Stimulated activated CD8-positive, alpha-beta memory T cell treated with anti-CD3 and anti-CD28 coated beads, Interleukin-4, amount 100 ng/mL, for 4 hours (primary cell): ENCODE data around the gene BICDL1.
"Not testable (repeated sequence)": the region's sequence is repeated elsewhere in the genome, so short reads cannot be mapped to it uniquely, and the experiment has no call there.

Source experiments
- DNase-seq, 2 donors: peaks; one replicate each; pipeline ENCODE4 v3.0.0-alpha.2; 2020; ENCODE audit warnings: low read depth in 2 of 2, low spot score in 1 of 2

Gene BICDL1, protein sequence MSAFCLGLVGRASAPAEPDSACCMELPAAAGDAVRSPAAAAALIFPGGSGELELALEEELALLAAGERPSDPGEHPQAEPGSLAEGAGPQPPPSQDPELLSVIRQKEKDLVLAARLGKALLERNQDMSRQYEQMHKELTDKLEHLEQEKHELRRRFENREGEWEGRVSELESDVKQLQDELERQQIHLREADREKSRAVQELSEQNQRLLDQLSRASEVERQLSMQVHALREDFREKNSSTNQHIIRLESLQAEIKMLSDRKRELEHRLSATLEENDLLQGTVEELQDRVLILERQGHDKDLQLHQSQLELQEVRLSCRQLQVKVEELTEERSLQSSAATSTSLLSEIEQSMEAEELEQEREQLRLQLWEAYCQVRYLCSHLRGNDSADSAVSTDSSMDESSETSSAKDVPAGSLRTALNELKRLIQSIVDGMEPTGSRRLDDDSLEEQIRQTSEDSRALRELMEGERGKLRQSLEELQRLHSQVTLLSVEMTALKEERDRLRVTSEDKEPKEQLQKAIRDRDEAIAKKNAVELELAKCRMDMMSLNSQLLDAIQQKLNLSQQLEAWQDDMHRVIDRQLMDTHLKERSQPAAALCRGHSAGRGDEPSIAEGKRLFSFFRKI

GRCh38 chr12:119988472-119989360 lies at the start of gene BICDL1:
Gene BICDL1 (plus strand): TSS chr12:119989236. CDS start chr12:119989869, 633 bp downstream.
- peak; percentile 89 to 97 for DNase-seq

- no peak for DNase-seq
Measured at GRCh38 chr12:119940897-119941296, 48.1 kb upstream of the BICDL1 start.

- no peak for DNase-seq
Measured at GRCh38 chr12:119942386-119942785, 46.6 kb upstream of the BICDL1 start.

- no peak for DNase-seq
Measured at GRCh38 chr12:119946213-119946612, 42.8 kb upstream of the BICDL1 start.

DNA sequence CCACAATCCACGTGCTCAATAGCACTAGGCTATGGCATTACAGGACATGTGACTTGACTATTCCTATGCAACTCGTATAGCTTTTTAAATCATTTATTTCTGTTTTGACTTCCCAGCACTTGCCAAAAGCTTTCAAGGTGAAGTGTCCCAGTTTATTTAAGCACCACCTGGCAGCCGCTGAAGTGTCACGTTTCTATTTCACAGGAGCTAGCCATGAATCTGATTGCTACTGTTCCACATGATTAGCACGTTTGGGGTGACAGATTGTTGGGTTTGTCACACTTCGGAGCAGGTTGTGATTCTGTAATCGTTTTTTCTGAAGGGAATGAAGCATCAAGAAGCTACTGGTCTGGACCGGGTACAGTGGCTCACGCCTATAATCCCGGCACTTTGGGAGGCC lies 39.9 kb upstream of the BICDL1 start:
- no peak for DNase-seq

- DNase-seq, result no peak
Measured at GRCh38 chr12:119949594-119949993, 39.4 kb upstream of the BICDL1 start.

GRCh38 chr12:119956047-119956446 lies 33.0 kb upstream of the BICDL1 start:
- DNase-seq, result no peak

DNA sequence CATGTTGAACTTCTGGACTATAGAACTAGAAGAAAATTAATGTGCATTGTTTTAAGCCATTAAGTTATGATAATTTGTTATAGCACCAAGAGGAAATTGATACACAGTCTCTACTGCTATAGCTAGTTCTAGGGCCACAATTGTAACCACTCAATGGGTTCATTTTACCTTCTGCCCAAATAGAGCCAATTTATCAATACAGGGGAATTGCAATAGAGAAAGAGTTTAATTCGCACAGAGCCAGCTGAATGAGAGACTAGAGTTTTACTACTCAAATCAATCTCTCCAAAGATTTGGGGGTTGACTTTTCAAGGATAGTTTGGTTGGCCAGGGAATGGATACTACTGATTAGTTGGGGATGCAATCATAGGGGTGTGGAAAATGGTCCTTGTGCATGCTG lies 31.9 kb upstream of the BICDL1 start:
- DNase-seq, result no peak

GRCh38 chr12:119959435-119959834 lies 29.6 kb upstream of the BICDL1 start:
- no peak for DNase-seq

- no peak for DNase-seq
Measured at GRCh38 chr12:119964123-119964522, 24.9 kb upstream of the BICDL1 start.

DNA sequence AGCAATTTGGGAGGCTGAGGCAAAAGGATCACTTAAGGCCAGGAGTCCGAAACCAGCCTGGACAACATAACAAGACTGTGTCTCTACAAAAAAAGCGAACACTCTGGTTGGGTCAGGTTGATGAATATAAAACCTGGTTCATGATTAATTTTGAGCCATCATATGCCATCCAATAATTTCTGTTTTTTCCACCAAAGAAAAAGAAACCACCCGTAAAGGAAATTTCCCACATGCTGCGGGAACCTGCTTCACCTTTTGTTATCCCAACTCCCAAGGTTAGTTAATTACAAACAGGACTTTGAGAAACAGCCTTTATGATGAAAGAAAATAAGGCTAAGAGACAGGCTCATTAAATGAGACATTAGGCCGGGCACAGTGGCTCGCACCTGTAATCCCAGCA lies 24.1 kb upstream of the BICDL1 start:
- no peak for DNase-seq

GRCh38 chr12:119980242-119980641 lies 8.8 kb upstream of the BICDL1 start:
- DNase-seq, result no peak

DNA sequence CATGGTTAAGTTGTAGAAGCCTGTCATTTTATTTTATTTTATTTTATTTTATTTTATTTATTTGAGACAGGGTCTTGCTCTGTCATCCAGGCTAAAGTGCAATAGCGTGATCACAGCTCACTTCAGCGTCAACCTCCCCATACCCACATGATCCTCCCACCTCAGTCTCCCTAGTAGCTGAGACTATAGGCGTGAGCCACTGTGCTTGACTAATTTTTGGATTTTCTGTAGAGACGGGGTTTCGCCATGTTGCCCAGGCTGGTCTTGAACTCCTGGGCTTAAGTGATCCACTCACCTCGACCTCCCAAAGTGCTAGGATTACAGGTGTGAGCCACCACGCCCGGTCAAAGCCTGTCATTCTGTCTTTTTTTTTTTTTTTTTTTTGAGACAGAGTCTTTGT lies 8.3 kb upstream of the BICDL1 start:
- not testable (repeated sequence) for DNase-seq

GRCh38 chr12:119989361-119989730 lies 310 bp downstream of the BICDL1 start:
- peak in 1 of 2 donors; percentile 6 for DNase-seq

- peak in 1 of 2 donors; percentile 38 for DNase-seq
Measured at GRCh38 chr12:119989731-119990381, 820 bp downstream of the BICDL1 start.

DNA sequence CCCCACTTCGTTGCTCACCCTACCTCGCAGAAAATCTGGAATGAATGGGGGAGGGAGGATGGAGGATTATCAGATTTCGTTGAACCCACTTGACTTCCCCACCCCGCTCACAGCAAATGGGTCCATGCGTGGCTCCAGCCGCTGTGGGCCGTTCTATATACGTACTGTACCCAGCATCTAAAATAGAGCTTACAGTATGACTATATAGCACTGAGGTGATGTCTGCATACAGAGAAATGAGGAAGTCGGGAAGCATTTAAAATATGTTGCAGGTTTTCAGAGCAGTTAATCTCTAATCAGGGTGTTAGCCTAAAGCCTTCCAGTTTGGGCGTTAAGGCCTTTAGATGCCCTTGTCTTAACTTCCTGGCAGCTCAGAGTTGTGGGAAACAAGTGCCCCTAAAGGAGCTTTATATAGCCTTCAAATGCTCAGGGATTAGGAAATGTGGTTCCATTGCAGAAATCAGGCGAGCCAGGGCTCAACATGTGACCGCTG lies 1.4 kb downstream of the BICDL1 start:
- DNase-seq, result no peak

- no peak for DNase-seq
Measured at GRCh38 chr12:119992129-119992705, 3.2 kb downstream of the BICDL1 start.

DNA sequence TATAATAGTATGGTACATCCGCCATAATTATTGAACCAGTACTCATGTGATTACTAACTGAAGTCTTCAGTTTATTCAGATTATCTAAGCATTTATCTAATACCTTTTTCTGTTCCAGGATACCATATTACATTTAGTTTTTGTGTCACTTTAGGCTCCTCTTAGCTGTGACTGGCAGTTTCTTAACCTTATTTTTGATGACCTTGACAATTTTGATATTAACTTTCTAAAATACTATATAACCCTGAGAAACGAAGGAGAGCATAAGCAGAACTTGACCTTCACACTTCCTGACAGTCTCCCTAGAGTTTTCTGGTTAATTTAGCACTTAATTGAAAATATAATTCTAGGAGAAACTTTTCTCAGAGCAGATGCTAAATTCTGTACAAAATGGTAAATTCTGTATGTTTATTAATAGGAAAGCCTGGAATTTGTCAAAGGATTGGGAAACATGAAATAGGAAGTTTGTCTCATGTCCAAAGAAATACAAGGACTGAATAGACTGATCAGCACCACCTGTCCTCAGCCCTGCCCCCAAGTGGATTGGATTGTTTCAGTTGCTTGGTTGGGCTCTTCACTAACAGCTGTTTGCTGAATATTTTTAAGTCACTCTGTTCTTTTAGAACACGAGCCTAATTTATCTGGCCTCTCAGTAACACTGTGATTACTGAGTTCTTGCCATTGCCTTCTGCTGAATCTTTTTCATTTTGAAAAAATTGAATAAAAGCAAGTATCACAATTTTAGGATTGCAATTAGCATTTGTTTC lies 6.0 kb downstream of the BICDL1 start:
- DNase-seq, result no peak

DNA sequence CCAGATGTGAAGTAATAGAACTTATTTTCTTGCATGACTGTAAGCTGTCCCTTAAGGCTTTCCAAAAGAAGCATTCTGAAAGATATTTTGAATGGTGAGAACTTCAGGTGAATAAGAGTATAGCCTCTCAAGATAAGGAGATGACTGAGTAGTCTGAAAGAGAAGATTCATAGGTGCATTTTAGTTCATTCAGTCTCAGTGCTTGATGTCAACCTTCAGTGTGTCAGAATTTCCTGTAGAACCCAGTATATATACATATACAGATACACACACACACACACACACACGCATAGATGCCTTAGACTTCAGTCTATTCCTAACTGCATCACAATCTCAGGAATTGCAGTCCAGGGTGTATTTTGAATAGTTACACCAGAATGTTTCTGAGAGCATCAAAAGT lies 7.4 kb downstream of the BICDL1 start:
- no peak for DNase-seq
